ENCODE results near the gene USP33.

- TF ChIP-seq RCOR1 (IDR thresholded peaks at IDR 0.05; ENCODE audit: low read depth, low read length) (no peak), HOXA7 (CRISPR knock-in tag; IDR thresholded peaks at IDR 0.05) (no peak), JUN (IDR thresholded peaks at IDR 0.05) (no peak), NR3C1 (IDR thresholded peaks at IDR 0.05) (no peak), PHF8 (IDR thresholded peaks at IDR 0.05; ENCODE audit: borderline replicate concordance, low read depth) (no peak), SREBF2 (IDR thresholded peaks at IDR 0.05) (no peak), MAX (IDR thresholded peaks at IDR 0.05) (no peak), RAD21 (conservative IDR thresholded peaks at IDR 0.05 in 1 of 2, IDR thresholded peaks at IDR 0.05 in 1 of 2) (no peak), POLR2A (IDR thresholded peaks at IDR 0.05; ENCODE audit: low read length) (no peak), MAFK (IDR thresholded peaks at IDR 0.05; ENCODE audit: partially characterized antibody) (no peak), PBX3 (IDR thresholded peaks at IDR 0.05) (no peak), CEBPB (IDR thresholded peaks at IDR 0.05) (no peak)
- TF ChIP-seq, protein P1, sequence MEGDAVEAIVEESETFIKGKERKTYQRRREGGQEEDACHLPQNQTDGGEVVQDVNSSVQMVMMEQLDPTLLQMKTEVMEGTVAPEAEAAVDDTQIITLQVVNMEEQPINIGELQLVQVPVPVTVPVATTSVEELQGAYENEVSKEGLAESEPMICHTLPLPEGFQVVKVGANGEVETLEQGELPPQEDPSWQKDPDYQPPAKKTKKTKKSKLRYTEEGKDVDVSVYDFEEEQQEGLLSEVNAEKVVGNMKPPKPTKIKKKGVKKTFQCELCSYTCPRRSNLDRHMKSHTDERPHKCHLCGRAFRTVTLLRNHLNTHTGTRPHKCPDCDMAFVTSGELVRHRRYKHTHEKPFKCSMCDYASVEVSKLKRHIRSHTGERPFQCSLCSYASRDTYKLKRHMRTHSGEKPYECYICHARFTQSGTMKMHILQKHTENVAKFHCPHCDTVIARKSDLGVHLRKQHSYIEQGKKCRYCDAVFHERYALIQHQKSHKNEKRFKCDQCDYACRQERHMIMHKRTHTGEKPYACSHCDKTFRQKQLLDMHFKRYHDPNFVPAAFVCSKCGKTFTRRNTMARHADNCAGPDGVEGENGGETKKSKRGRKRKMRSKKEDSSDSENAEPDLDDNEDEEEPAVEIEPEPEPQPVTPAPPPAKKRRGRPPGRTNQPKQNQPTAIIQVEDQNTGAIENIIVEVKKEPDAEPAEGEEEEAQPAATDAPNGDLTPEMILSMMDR (IDR thresholded peaks at IDR 0.05) = no peak
Observed at GRCh38 chr1:77673716-77674355, 85.8 kb downstream of the USP33 start.
